GM12878 (cell line): ENCODE results near the gene CFAP45. TPM values are rescaled to one million over a fixed set of nuclear protein-coding genes. Genes with fewer than 3 reads are reported as not detected.

Experiments used
- ATAC-seq: fragments of 200-7000 bp; cut with Tn5 transposase; 3 replicates; pipeline ENCODE4 v1.9.1; 2020; ENCODE audit warnings: mild to moderate bottlenecking, moderate library complexity
- BruUV-seq: library from RNA; stranded (reverse); fragments of 400-500 nt; replicated peaks from 2 replicates; lab custom pipeline; 2021; lab: Mats Ljungman, UMichigan
- CTCF ChIA-PET: fragments of 300-600 bp; sonication (Branson Sonifier 250); formaldehyde crosslinking; extraction: SDS; loops from one replicate; lab custom pipeline; 2021; ENCODE audit warnings: inconsistent platforms; lab: Yijun Ruan, JAX
- POLR2A ChIA-PET: fragments of 350-600 bp; formaldehyde crosslinking; extraction: SDS; loops from one replicate; lab custom pipeline; 2021; ENCODE audit warnings: inconsistent platforms; lab: Charles Lee
- RAD21 ChIA-PET: fragments of 300-600 bp; sonication (Branson Sonifier 250); formaldehyde crosslinking; loops from one replicate; lab custom pipeline; 2023; ENCODE audit warnings: antibody characterized with exemption; ENCODE audit not compliant: unreplicated experiment; lab: Charles Lee
- SMC1A ChIA-PET: fragments of 300-600 bp; sonication (Branson Sonifier 250); formaldehyde crosslinking; loops from one replicate; lab custom pipeline; 2023; ENCODE audit not compliant: unreplicated experiment, uncharacterized antibody; lab: Charles Lee
- DNase-seq: peaks from one replicate; pipeline ENCODE4 v3.0.0-alpha.2; 2011; ENCODE audit warnings: low read depth, low spot score
- FAIRE-seq: peaks from 3 replicates; lab custom pipeline; 2011; peaks lifted over from hg19 to GRCh38; lab: Jason Lieb, UNC
- H2AFZ ChIP-seq: 2 replicates; pipeline ENCODE4 v1.6.0; 2011; ENCODE audit warnings: low read depth, low read length, control low read depth; ENCODE audit not compliant: control insufficient read depth
- H3K27ac ChIP-seq: 2 replicates; pipeline ENCODE4 v1.5.1; 2011; ENCODE audit warnings: control low read depth; ENCODE audit not compliant: control insufficient read depth, insufficient read depth
- H3K27me3 ChIP-seq, 2 experiments: replicated peaks in 1 of 2; 2 replicates each; pipeline versions ENCODE4 v1.6.0 to v1.6.1; 2011; ENCODE audit warnings: low read length in 1 of 2; ENCODE audit not compliant: control insufficient read depth in 2 of 2, insufficient read depth in 2 of 2
- H3K36me3 ChIP-seq, 2 experiments: 2 replicates each; pipeline ENCODE4 v1.5.1; 2011; ENCODE audit warnings: low read length in 1 of 2; ENCODE audit not compliant: control insufficient read depth in 2 of 2, insufficient read depth in 2 of 2
- H3K4me1 ChIP-seq: 2 replicates; pipeline ENCODE4 v1.6.1; 2011; ENCODE audit warnings: mild to moderate bottlenecking, low read length, moderate library complexity, mixed read lengths; ENCODE audit not compliant: control insufficient read depth, insufficient read depth
- H3K4me2 ChIP-seq: 2 replicates; pipeline ENCODE4 v1.6.0; 2011; ENCODE audit warnings: control low read depth; ENCODE audit not compliant: control insufficient read depth, insufficient read depth
- H3K4me3 ChIP-seq: fragments of 200-600 bp; sonication (generic); 2 replicates; pipeline ENCODE4 v1.5.1; 2016
- H3K79me2 ChIP-seq: 2 replicates; pipeline ENCODE4 v1.6.0; 2011; ENCODE audit warnings: low read length; ENCODE audit not compliant: control insufficient read depth, insufficient read depth
- H3K9ac ChIP-seq: 2 replicates; pipeline ENCODE4 v1.8.0; 2011; ENCODE audit warnings: low read length, control low read depth, mixed read lengths; ENCODE audit not compliant: control insufficient read depth, insufficient read depth
- H3K9me3 ChIP-seq: replicated peaks from 3 replicates; pipeline ENCODE4 v1.5.1; 2011; ENCODE audit warnings: mild to moderate bottlenecking, low read length; ENCODE audit not compliant: control insufficient read depth, insufficient read depth
- H4K20me1 ChIP-seq: 2 replicates; pipeline ENCODE4 v1.6.0; 2011; ENCODE audit not compliant: control insufficient read depth, insufficient read depth
- CHD4 ChIP-seq: fragments of 200-600 bp; sonication (generic); IDR thresholded peaks from 2 replicates; pipeline ENCODE4 v1.6.1; 2016; ENCODE audit warnings: mild to moderate bottlenecking
- ELK1 ChIP-seq: IDR thresholded peaks from 2 replicates; pipeline ENCODE4 v1.6.1; 2012; ENCODE audit warnings: low read depth, low read length, improper control_type of control experiment
- ESRRA ChIP-seq: IDR thresholded peaks from 2 replicates; pipeline ENCODE4 v1.6.1; 2012; ENCODE audit warnings: mild to moderate bottlenecking, low read length, improper control_type of control experiment
- ETV6 ChIP-seq, 2 experiments: fragments of 450-650 bp in 1 of 2; IDR thresholded peaks in 1 of 2; conservative IDR thresholded peaks in 1 of 2; 2 replicates each; pipeline ENCODE4 v1.6.1; 2014; ENCODE audit warnings: antibody characterized with exemption in 1 of 2, borderline replicate concordance in 1 of 2, low read depth in 1 of 2, mild to moderate bottlenecking in 1 of 2, moderate library complexity in 1 of 2
- HDAC2 ChIP-seq: fragments of 200-600 bp; sonication (generic); IDR thresholded peaks from 2 replicates; pipeline ENCODE4 v1.6.1; 2017
- POLR2AphosphoS5 ChIP-seq: IDR thresholded peaks from 2 replicates; pipeline ENCODE4 v1.6.1; 2011; ENCODE audit warnings: mild to moderate bottlenecking, low read length, inconsistent platforms
- SREBF1 ChIP-seq: IDR thresholded peaks from 2 replicates; pipeline ENCODE4 v1.6.1; 2012; ENCODE audit warnings: mild to moderate bottlenecking, low read length
- STAT1 ChIP-seq: fragments of 450-650 bp; conservative IDR thresholded peaks from 2 replicates; pipeline ENCODE4 v1.6.1; 2014; ENCODE audit warnings: antibody characterized with exemption, mild to moderate bottlenecking
- SUZ12 ChIP-seq: fragments of 200-600 bp; sonication (generic); IDR thresholded peaks from one replicate; pipeline ENCODE4 v1.6.1; 2018; ENCODE audit warnings: antibody characterized with exemption, mild to moderate bottlenecking; ENCODE audit not compliant: unreplicated experiment
- TAF1 ChIP-seq: IDR thresholded peaks from 2 replicates; pipeline ENCODE4 v1.6.1; 2011; ENCODE audit warnings: mild to moderate bottlenecking, low read depth, low read length, borderline replicate concordance
- ZNF217 ChIP-seq: fragments of 450-650 bp; IDR thresholded peaks from 2 replicates; pipeline ENCODE4 v1.6.1; 2017; ENCODE audit warnings: antibody characterized with exemption, mild to moderate bottlenecking
- ZNF384 ChIP-seq: IDR thresholded peaks from 2 replicates; pipeline ENCODE4 v1.6.1; 2012; ENCODE audit warnings: low read depth, mild to moderate bottlenecking, low read length, improper control_type of control experiment, borderline replicate concordance
- WGBS: methylation state at CpG from one replicate; pipeline ENCODE4 v1.1.6; 2016; ENCODE audit warnings: low lambda C conversion rate; ENCODE audit not compliant: insufficient replicate concordance, insufficient coverage; ENCODE audit errors: missing lambda C conversion rate; 5-methylcytosine and 5-hydroxymethylcytosine counted together
- in situ Hi-C: fragments of 300-500 bp; cut with MboI; formaldehyde crosslinking; loops from 9 replicates; pipeline ENCODE4 v1.14.3; 2018; ENCODE audit warnings: mixed read lengths
- intact Hi-C: fragments of 100-400 bp; cut with micrococcal nuclease; formaldehyde crosslinking; loops from one replicate; pipeline ENCODE4 v1.14.2; 2022; ENCODE audit not compliant: unreplicated experiment
- polyA plus RNA-seq, 11 experiments: library from polyadenylated mRNA; depleted of rRNA in 4 of 11; unstranded in 6 of 11; stranded (reverse) in 5 of 11; fragments of >200 nt; fragmentation: Nextera tagmentation in 4 of 11; fragmentation: Illumina TruSeq in 1 of 11; extraction: Ambion mirVana in 4 of 11; extraction: Trizol in 1 of 11; gene quantifications; 1 replicate in 1 of 11; 2 replicates in 10 of 11; pipeline versions ENCODE4 v1.2.1 to v1.2.3, GENCODE V29; 2011 to 2016; ENCODE audit warnings: inconsistent platforms in 2 of 11, missing spikeins in 2 of 11, low read depth in 1 of 11
- total RNA-seq, 4 experiments: library from RNA; depleted of rRNA in 3 of 4; stranded (reverse); fragments of >200 nt in 3 of 4; fragmentation: Illumina TruSeq in 1 of 4; extraction: Trizol in 1 of 4; gene quantifications; 2 replicates each; pipeline versions ENCODE4 v1.2.1 to v1.2.3, GENCODE V29; 2013 to 2021
- TF ChIP-seq, protein P1 (sequence below), 3 experiments: IDR thresholded peaks in 2 of 3; conservative IDR thresholded peaks in 1 of 3; 2 replicates each; pipeline ENCODE4 v1.5.1; 2011; ENCODE audit warnings: low read depth in 3 of 3, low read length in 3 of 3, mild to moderate bottlenecking in 3 of 3, control low read depth in 2 of 3, moderate library complexity in 2 of 3, inconsistent platforms in 1 of 3, mixed read lengths in 1 of 3; ENCODE audit not compliant: control insufficient read depth in 2 of 3, insufficient read depth in 1 of 3; ENCODE audit errors: extremely low read depth in 1 of 3
- TF ChIP-seq, protein P2 (sequence below): fragments of 450-650 bp; IDR thresholded peaks from 2 replicates; pipeline ENCODE4 v1.6.1; 2017; ENCODE audit warnings: mild to moderate bottlenecking
- TF ChIP-seq, protein P3 (sequence below): fragments of 450-650 bp; IDR thresholded peaks from 2 replicates; pipeline ENCODE4 v1.6.1; 2016; ENCODE audit warnings: mild to moderate bottlenecking

CFAP45 gene
- total and polyA plus RNA-seq, 10 of the 15 experiments (the other 5 are each of a cell fraction or from before 2014, with no cell fraction given): 0.43 to 0.91 (median 0.67) TPM

- FAIRE-seq (peak; percentile 93), ATAC-seq (peak; percentile 73), DNase-seq (peak; percentile 60)
- under 1% methylated on average over 58 of the region's 58 CpGs for WGBS
- no peaks in the 10 kb centered on the region for H3K9me3 ChIP-seq
- no peaks in the 10 kb centered on the region for H4K20me1 ChIP-seq
- ChIA-PET RAD21 (interaction anchor here (1.3 to 7.5 kb wide), 5 partner anchors 34 to 848 kb away, joined by 3 to 94 read pairs (median 4); partner anchors contain the start of gene AIM2), CTCF (interaction anchor here (0.6 to 22.4 kb wide), 9 partner anchors 11 to 366 kb away, joined by 3 to 422 read pairs (median 5); no protein-coding TSS in a partner anchor), POLR2A (interaction anchor here (0.7 to 5.2 kb wide), 6 partner anchors 9 to 279 kb away, joined by 3 to 25 read pairs (median 6); no protein-coding TSS in a partner anchor), SMC1A (interaction anchor here (0.7 to 8.1 kb wide), 9 partner anchors 8 to 338 kb away, joined by 3 to 83 read pairs (median 4); partner anchors contain the start of gene DCAF8)
- H3K79me2 ChIP-seq: peaks cover 53% of the 10 kb centered on the region
- H3K27ac ChIP-seq: peak within 1 kb of the TSS; percentile 82
- H3K27me3 ChIP-seq: no peaks in the 10 kb centered on the region
- peaks cover 32% of the 10 kb centered on the region for H3K4me1 ChIP-seq
- peak within 1 kb of the TSS; percentile 82 for H3K4me3 ChIP-seq
- peaks cover 0 to 5% of the 10 kb centered on the region in 2 experiments; a peak in 3 of 4 replicates for H3K36me3 ChIP-seq
- TSS peak; percentile 65 for BruUV-seq
- H2AFZ ChIP-seq: peak within 1 kb of the TSS; percentile 82
- intact Hi-C loops: loop anchor here (10.0 kb wide), 1 partner anchor 850 kb away; the partner anchor contains the start of gene AIM2
- in situ Hi-C loops: no loop called here
- H3K4me2 ChIP-seq: peak within 1 kb of the TSS; percentile 75
- peak within 1 kb of the TSS; percentile 84 for H3K9ac ChIP-seq
- TF ChIP-seq ZNF384: 0 out of 2 replicates have a peak, but pooled peaks have one; percentile 11
- TF ChIP-seq, protein P1, sequence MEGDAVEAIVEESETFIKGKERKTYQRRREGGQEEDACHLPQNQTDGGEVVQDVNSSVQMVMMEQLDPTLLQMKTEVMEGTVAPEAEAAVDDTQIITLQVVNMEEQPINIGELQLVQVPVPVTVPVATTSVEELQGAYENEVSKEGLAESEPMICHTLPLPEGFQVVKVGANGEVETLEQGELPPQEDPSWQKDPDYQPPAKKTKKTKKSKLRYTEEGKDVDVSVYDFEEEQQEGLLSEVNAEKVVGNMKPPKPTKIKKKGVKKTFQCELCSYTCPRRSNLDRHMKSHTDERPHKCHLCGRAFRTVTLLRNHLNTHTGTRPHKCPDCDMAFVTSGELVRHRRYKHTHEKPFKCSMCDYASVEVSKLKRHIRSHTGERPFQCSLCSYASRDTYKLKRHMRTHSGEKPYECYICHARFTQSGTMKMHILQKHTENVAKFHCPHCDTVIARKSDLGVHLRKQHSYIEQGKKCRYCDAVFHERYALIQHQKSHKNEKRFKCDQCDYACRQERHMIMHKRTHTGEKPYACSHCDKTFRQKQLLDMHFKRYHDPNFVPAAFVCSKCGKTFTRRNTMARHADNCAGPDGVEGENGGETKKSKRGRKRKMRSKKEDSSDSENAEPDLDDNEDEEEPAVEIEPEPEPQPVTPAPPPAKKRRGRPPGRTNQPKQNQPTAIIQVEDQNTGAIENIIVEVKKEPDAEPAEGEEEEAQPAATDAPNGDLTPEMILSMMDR (IDR thresholded peaks at IDR 0.05 in 2 of 3, conservative IDR thresholded peaks at IDR 0.05 in 1 of 3; ENCODE audit: control insufficient read depth in 2 of 3, extremely low read depth in 1 of 3, insufficient read depth in 1 of 3, low read depth in 3 of 3, low read length in 3 of 3): no peak
- TF ChIP-seq, protein P2, sequence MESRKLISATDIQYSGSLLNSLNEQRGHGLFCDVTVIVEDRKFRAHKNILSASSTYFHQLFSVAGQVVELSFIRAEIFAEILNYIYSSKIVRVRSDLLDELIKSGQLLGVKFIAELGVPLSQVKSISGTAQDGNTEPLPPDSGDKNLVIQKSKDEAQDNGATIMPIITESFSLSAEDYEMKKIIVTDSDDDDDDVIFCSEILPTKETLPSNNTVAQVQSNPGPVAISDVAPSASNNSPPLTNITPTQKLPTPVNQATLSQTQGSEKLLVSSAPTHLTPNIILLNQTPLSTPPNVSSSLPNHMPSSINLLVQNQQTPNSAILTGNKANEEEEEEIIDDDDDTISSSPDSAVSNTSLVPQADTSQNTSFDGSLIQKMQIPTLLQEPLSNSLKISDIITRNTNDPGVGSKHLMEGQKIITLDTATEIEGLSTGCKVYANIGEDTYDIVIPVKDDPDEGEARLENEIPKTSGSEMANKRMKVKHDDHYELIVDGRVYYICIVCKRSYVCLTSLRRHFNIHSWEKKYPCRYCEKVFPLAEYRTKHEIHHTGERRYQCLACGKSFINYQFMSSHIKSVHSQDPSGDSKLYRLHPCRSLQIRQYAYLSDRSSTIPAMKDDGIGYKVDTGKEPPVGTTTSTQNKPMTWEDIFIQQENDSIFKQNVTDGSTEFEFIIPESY: no peak
- TF ChIP-seq ELK1: no peak
- no peak for TF ChIP-seq ZNF217
- TF ChIP-seq TAF1: peak; percentile 98
- TF ChIP-seq CHD4: no peak
- TF ChIP-seq ESRRA: no peak
- TF ChIP-seq STAT1: no peak
- TF ChIP-seq HDAC2: no peak
- peak; percentile 98 for TF ChIP-seq POLR2AphosphoS5
- no peak for TF ChIP-seq SUZ12
- no peak for TF ChIP-seq ETV6 (conservative IDR thresholded peaks at IDR 0.05 in 1 of 2, IDR thresholded peaks at IDR 0.05 in 1 of 2; ENCODE audit: borderline replicate concordance in 1 of 2, low read depth in 1 of 2)
- TF ChIP-seq SREBF1: no peak
- TF ChIP-seq, protein P3, sequence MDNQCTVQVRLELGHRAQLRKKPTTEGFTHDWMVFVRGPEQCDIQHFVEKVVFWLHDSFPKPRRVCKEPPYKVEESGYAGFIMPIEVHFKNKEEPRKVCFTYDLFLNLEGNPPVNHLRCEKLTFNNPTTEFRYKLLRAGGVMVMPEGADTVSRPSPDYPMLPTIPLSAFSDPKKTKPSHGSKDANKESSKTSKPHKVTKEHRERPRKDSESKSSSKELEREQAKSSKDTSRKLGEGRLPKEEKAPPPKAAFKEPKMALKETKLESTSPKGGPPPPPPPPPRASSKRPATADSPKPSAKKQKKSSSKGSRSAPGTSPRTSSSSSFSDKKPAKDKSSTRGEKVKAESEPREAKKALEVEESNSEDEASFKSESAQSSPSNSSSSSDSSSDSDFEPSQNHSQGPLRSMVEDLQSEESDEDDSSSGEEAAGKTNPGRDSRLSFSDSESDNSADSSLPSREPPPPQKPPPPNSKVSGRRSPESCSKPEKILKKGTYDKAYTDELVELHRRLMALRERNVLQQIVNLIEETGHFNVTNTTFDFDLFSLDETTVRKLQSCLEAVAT: peak; percentile 88
These were observed 25.1 kb upstream of the CFAP45 start, which contains the start of gene TAGLN2 for GRCh38 chr1:159924791-159925718. TSS of gene TAGLN2 (minus strand) at chr1:159925507. CDS start at chr1:159920509, 4,998 bp downstream.
